Heart left ventricle (tissue), 16 donors: ENCODE data around the gene ATF7. TPM values are rescaled to one million over a fixed set of nuclear protein-coding genes. Genes with fewer than 3 reads are reported as not detected.

Experiments used
- ATAC-seq, 4 donors: fragments of 200-7000 bp; cut with Tn5 transposase; one replicate each; pipeline ENCODE4 v1.9.1; 2020 to 2022; ENCODE audit warnings: moderate library complexity in 4 of 4, mild to moderate bottlenecking in 3 of 4, moderate number of reproducible peaks in 1 of 4
- DNase-seq, 5 donors: peaks; one replicate each; pipeline ENCODE4 v3.0.0-alpha.2; 2020
- H3K27ac ChIP-seq, 12 donors: fragments of 200-600 bp; sonication (generic) in 4 of 12; one replicate each; pipeline versions ENCODE4 v1.5.0 to v1.8.0; 2016 to 2022; ENCODE audit warnings: mild to moderate bottlenecking in 2 of 12
- H3K27me3 ChIP-seq, 9 donors: fragments of 200-600 bp; sonication (generic) in 2 of 9; one replicate each; pipeline versions ENCODE4 v1.5.1 to v1.8.0; 2016 to 2022; ENCODE audit warnings: mild to moderate bottlenecking in 3 of 9
- H3K36me3 ChIP-seq, 9 donors: fragments of 200-600 bp; sonication (generic) in 2 of 9; one replicate each; pipeline versions ENCODE4 v1.5.0 to v1.8.0; 2018 to 2022; ENCODE audit warnings: mild to moderate bottlenecking in 2 of 9
- H3K4me1 ChIP-seq, 12 donors: fragments of 200-600 bp; sonication (generic) in 4 of 12; one replicate each; pipeline versions ENCODE4 v1.5.0 to v1.8.0; 2016 to 2022; ENCODE audit warnings: mild to moderate bottlenecking in 3 of 12
- H3K4me3 ChIP-seq, 12 donors: fragments of 200-600 bp; sonication (generic) in 4 of 12; one replicate each; pipeline versions ENCODE4 v1.5.0 to v1.8.0; 2017 to 2022; ENCODE audit warnings: mild to moderate bottlenecking in 9 of 12, moderate library complexity in 4 of 12
- H3K9me3 ChIP-seq, 12 donors: fragments of 200-600 bp; sonication (generic) in 4 of 12; one replicate each; pipeline versions ENCODE4 v1.5.0 to v1.8.0; 2016 to 2022; ENCODE audit warnings: mild to moderate bottlenecking in 1 of 12
- POLR2A ChIP-seq, 2 donors: fragments of 450-650 bp; IDR thresholded peaks; one replicate each; pipeline ENCODE4 v1.6.1; 2017; ENCODE audit warnings: antibody characterized with exemption in 2 of 2, mild to moderate bottlenecking in 2 of 2, moderate library complexity in 2 of 2
- WGBS, 4 donors: extraction: QIAGEN DNeasy Blood & Tissue Kit in 2 of 4; methylation state at CpG; one replicate each; pipeline versions ENCODE4 v1.1.5 to v1.1.7; 2013 to 2018; 5-methylcytosine and 5-hydroxymethylcytosine counted together
- intact Hi-C, 10 donors: fragments of 100-400 bp; cut with DNase I; formaldehyde crosslinking; loops; one replicate each; pipeline versions ENCODE4 v1.11.1 to v1.14.2; 2022
- polyA plus RNA-seq, 2 donors: library from polyadenylated mRNA; stranded (reverse); fragments of 200-250 nt; gene quantifications; one replicate each; pipeline ENCODE4 v1.2.3, GENCODE V29; 2013
- total RNA-seq, 9 donors: library from RNA; depleted of rRNA in 2 of 9; stranded (reverse); fragments of >200 nt in 2 of 9; fragmentation: NEBNext Ultra II Directional in 3 of 9; extraction: Animal tissue kit (Norgen Biotek cat#: 25700) in 3 of 9; gene quantifications; one replicate each; pipeline versions ENCODE4 v1.1.0 to v1.2.4, GENCODE V29; 2016 to 2023
- TF ChIP-seq, protein P1 (sequence below), 12 donors: fragments of 200-600 bp; sonication (generic) in 4 of 12; IDR thresholded peaks; one replicate each; pipeline versions ENCODE4 v1.5.0 to v1.8.0; 2018 to 2022; ENCODE audit warnings: antibody characterized with exemption in 12 of 12, mild to moderate bottlenecking in 5 of 12
- donor health status: ischemic (EF 13 %, LVEDD 7.1; RV severe dilation, severe dysfunction).
- donor health status: healthy with polysubstance abuse.
- donor health status: DM: no; HTN: yes; CAD: no.
- donor health status: DM: no; HTN: no; CAD: no.
- donor health status: ischemic (EF 25% LVEDD 6.9; RV normal size, moderate dysfunction).
- donor health status: ischemic (EF 25% LVEDD 5.7; RV mildly dilated, moderate dysfunction).
- donor health status: healthy.
- donor health status: DM: yes; HTN: yes; CAD: no.
- donor health status: ischemic (EF 35%, LVEDD 5.7; RV mildly dilated, moderate dysfunction).
- donor health status: nonischemic (EF 11% LVEDD 7.7; RV severe dilation, severe dysfunction).
- donor health status: DM: yes; HTN: yes; CAD: no.
- donor health status: PGD.
- donor health status: ischemic (EF 29% LVEDD 5.4; RV normal size, mild dysfunction).
- donor health status: nonischemic (EF 23%, LVEDD 6.1; RV moderate dilation, normal function).

Gene ATF7
- total and polyA plus RNA-seq, 11 donors, result 20.0 to 43.2 (median 31.8) TPM

DNA sequence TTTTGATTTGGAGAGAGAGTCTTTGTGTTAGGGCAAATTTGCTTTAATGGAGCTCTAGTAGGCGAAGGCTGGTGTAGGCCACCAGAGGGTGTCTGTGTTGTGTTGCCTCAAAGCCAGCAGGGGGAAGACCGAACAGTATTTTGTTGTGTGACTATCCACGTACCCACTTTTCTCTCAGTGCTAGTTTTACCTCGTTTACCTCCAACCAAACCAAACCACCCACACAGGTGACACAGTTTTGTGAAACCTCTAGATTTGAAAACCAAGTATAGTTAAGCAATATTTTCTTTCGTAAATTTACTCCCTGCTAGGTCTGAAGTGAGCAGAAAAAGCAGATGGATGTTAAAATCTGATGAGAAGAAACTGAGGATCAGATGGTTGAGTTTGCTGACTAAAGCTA is 82.6 kb downstream of the ATF7 start:
- no peaks in the 10 kb centered on the region for H3K9me3 ChIP-seq

DNA sequence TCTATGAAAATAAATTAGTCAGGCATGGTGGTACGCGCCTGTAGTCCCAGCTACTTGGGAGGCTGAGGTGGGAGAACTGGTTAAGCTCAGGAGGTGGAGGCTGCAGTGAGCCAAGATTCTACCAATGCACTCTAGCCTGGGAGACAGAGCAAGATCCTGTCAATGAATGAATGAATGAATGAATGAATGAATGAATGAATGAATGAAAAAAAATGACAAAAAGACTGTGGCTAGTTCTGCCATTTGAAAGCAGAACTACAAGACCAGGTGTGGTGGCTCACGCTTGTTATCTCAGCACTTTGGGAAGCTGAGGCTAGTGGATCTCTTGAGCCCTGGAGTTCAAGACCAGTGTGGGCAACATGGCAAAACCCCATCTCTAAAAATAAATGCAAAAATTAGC is 86.7 kb downstream of the ATF7 start:
- peaks cover 0 to 27% (median 8%) of the 10 kb centered on the region in 12 donors for H3K4me1 ChIP-seq
- intact Hi-C loops, result loop anchor here in 1 of 10 donors (10.0 kb wide), 1 partner anchor 205 kb away; no protein-coding TSS in a partner anchor
- no peaks in the 10 kb centered on the region for H3K9me3 ChIP-seq
- DNase-seq (no peak), ATAC-seq (no peak)
- H3K27ac ChIP-seq, result peak overlapping the region in 1 of 12 donors; percentile 73
- H3K36me3 ChIP-seq, result peaks cover 2 to 95% (median 87%) of the 10 kb centered on the region in 9 donors
- TF ChIP-seq POLR2A (IDR thresholded peaks at IDR 0.05), result no peak
- WGBS, 4 donors, result 93 to 98% (median 95%) methylated on average over 3 of the region's 3 CpGs
- H3K4me3 ChIP-seq, result no peak overlapping the region
- no peaks in the 10 kb centered on the region for H3K27me3 ChIP-seq

More for the DNA sequence above, 82.6 kb downstream of the ATF7 start:
- Histone ChIP-seq H3K4me3 (no peak overlapping the region), H3K27me3 (no peaks in the 10 kb centered on the region), H3K4me1 (peaks cover 0 to 18% (median 9%) of the 10 kb centered on the region in 12 donors), H3K27ac (peak overlapping the region in 10 of 12 donors; percentile 4 to 64 (median 34)), H3K36me3 (peaks cover 0 to 79% (median 59%) of the 10 kb centered on the region in 9 donors)
- intact Hi-C loops, result loop anchor here in 9 of 10 donors (1.0 to 10.0 kb wide), 10 partner anchors 49 to 203 kb away; partner anchors contain the start of genes ATP5MC2 (in 6 of the 9) and ATF7 (in 4 of the 9)
- ATAC-seq (peak; percentile 79 to 94 (median 92)), DNase-seq (peak in 4 of 5 donors; percentile 39 to 71 (median 50))
- TF ChIP-seq, protein P1, sequence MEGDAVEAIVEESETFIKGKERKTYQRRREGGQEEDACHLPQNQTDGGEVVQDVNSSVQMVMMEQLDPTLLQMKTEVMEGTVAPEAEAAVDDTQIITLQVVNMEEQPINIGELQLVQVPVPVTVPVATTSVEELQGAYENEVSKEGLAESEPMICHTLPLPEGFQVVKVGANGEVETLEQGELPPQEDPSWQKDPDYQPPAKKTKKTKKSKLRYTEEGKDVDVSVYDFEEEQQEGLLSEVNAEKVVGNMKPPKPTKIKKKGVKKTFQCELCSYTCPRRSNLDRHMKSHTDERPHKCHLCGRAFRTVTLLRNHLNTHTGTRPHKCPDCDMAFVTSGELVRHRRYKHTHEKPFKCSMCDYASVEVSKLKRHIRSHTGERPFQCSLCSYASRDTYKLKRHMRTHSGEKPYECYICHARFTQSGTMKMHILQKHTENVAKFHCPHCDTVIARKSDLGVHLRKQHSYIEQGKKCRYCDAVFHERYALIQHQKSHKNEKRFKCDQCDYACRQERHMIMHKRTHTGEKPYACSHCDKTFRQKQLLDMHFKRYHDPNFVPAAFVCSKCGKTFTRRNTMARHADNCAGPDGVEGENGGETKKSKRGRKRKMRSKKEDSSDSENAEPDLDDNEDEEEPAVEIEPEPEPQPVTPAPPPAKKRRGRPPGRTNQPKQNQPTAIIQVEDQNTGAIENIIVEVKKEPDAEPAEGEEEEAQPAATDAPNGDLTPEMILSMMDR (IDR thresholded peaks at IDR 0.05), result peak; percentile 70 to 97 (median 84)
- TF ChIP-seq POLR2A (IDR thresholded peaks at IDR 0.05), result no peak
- WGBS, 4 donors, result 21 to 25% (median 23%) methylated on average over 5 of the region's 5 CpGs

DNA sequence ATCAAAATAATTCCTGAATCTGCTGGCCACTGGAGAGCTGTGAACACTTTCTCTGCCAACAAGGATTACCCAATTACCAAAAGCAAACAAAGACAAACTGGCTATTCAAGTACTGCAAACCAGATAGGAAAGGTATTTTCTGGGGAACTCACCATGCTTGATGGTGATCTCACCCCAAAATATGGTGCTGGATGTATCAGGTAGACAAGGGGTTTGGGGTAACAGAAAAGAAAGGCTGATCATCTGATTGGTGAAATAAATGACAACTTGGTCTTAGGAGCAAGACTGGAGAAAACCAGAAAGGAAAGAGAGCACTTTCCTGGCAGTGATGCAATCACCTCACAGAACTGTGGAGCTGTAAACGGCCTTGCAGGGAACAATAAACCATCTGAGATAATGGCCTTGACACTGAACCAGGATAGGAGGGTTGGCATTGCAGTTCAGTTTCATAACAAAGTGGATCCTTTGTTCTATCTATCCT is 87.9 kb downstream of the ATF7 start:
- 12 to 16% (median 14%) methylated on average over 1 of the region's 1 CpG for WGBS, 4 donors
- Histone ChIP-seq H3K4me1 (peaks cover 0 to 25% (median 2%) of the 10 kb centered on the region in 12 donors), H3K4me3 (no peak overlapping the region), H3K27me3 (no peaks in the 10 kb centered on the region), H3K36me3 (peaks cover 2 to 100% (median 98%) of the 10 kb centered on the region in 9 donors), H3K9me3 (no peaks in the 10 kb centered on the region), H3K27ac (peak overlapping the region in 3 of 12 donors; percentile 32 to 73 (median 53))
- peak in 3 of 4 donors; percentile 31 to 78 (median 63) for ATAC-seq
- intact Hi-C loops, result loop anchor here in 1 of 10 donors (10.0 kb wide), 1 partner anchor 207 kb away; no protein-coding TSS in a partner anchor
- no peak for DNase-seq
- TF ChIP-seq POLR2A (IDR thresholded peaks at IDR 0.05), result no peak
- TF ChIP-seq, protein P1 (IDR thresholded peaks at IDR 0.05), result no peak

DNA sequence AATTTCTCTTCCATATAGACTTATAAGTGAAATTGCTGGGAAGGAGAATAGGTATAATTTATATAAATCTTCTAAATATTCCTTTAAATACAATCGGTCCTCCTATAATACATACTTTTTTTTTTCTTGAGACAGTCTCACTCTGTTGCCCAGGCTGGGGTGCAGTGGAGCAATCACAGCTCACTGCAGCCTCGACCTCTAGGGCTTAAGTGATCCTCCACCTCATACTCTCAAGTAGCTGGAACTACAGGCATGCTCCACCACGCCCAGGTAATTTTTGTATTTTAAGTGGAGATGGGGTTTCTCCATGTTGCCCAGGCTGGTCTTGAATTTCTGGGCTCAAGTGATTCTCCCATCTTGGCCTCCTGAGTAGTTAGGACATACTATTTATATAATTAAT is 89.2 kb downstream of the ATF7 start:
- no peak for DNase-seq
- Histone ChIP-seq H3K4me3 (no peak overlapping the region), H3K9me3 (no peaks in the 10 kb centered on the region), H3K27me3 (no peaks in the 10 kb centered on the region), H3K4me1 (peaks cover 0 to 27% (median 2%) of the 10 kb centered on the region in 12 donors), H3K36me3 (peaks cover 3 to 100% (median 99%) of the 10 kb centered on the region in 9 donors), H3K27ac (no peak overlapping the region)
- intact Hi-C loops, result loop anchor here in 1 of 10 donors (10.0 kb wide), 1 partner anchor 208 kb away; no protein-coding TSS in a partner anchor
- no peak for ATAC-seq
- WGBS, 4 donors, result 92 to 95% (median 94%) methylated on average over 3 of the region's 3 CpGs
- no peak for TF ChIP-seq POLR2A (IDR thresholded peaks at IDR 0.05)
- TF ChIP-seq, protein P1 (IDR thresholded peaks at IDR 0.05), result no peak
